ENCODE measurements around the gene CHST8. TPM values are rescaled to one million over a fixed set of nuclear protein-coding genes. Genes with fewer than 3 reads are reported as not detected.
"Not testable (repeated sequence)": the region's sequence is repeated elsewhere in the genome, so short reads cannot be mapped to it uniquely, and the experiment has no call there.

Gene CHST8
- total RNA-seq, 1 donor from 2014 or later = not detected

DNA sequence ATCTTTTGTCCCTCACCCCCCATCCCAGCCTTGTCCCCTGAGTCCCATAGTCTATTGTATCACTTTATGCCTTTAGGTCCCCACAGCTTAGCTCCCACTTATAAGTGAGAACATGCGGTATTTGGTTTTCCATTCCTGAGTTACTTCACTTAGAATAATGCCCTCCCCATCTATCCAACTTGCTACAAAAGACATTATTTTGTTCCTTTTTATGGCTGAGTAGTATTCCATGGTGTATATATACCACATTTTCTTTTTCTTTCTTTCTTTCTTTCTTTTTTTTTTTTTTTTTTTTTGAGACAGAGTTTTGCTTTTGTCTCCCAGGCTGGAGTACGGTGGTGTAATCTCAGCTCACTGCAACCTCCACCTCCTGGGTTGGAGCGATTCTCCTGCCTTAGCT, 73.8 kb downstream of the CHST8 start:
- H3K27ac ChIP-seq (ENCODE audit: low read depth, low read length); H3K4me3 ChIP-seq (ENCODE audit: low read length in 3 of 3); H3K4me1 ChIP-seq (ENCODE audit: control insufficient read depth in 3 of 3, insufficient read depth in 3 of 3, low read length in 3 of 3); H3K9ac ChIP-seq (ENCODE audit: low read depth in 1 of 3, low read length in 3 of 3); H3K9me3 ChIP-seq (ENCODE audit: control insufficient read depth in 3 of 3, low read length in 3 of 3); H3K36me3 ChIP-seq (ENCODE audit: control insufficient read depth in 3 of 3, insufficient read depth in 3 of 3, low read length in 3 of 3): not testable (repeated sequence)
- H3K27me3 ChIP-seq (ENCODE audit: control insufficient read depth in 3 of 3, insufficient read depth in 3 of 3, low read length in 3 of 3) = peaks cover 1 to 11% (median 7%) of the 10 kb centered on the region in 3 donors

DNA sequence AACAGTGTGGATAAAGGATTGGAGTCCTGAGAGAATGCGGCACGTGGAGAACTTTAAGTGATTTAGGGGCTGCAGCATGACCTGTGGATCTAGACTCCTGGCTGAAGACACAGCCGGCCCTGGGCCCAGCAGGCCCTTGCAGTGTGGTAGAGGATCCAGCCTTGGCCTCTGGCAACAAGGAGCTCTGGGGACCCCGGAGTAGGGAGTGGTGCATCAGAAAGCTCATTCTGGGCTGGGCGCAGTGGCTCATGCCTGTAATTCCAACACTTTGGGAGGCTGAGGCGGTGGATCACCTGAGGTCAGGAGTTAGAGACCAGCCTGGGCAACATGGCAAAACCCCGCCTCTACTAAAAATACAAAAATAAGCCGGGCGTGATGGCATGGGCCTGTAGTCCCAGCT, 76.0 kb downstream of the CHST8 start:
- Histone ChIP-seq H3K4me1 (ENCODE audit: control insufficient read depth in 3 of 3, insufficient read depth in 3 of 3, low read length in 3 of 3) (no peaks in the 10 kb centered on the region), H3K27me3 (ENCODE audit: control insufficient read depth in 3 of 3, insufficient read depth in 3 of 3, low read length in 3 of 3) (peaks cover 0 to 11% (median 7%) of the 10 kb centered on the region in 3 donors), H3K4me3 (ENCODE audit: low read length in 3 of 3) (no peak overlapping the region), H3K9me3 (ENCODE audit: control insufficient read depth in 3 of 3, low read length in 3 of 3) (no peaks in the 10 kb centered on the region), H3K36me3 (ENCODE audit: control insufficient read depth in 3 of 3, insufficient read depth in 3 of 3, low read length in 3 of 3) (no peaks in the 10 kb centered on the region), H3K27ac (ENCODE audit: low read depth, low read length) (no peak overlapping the region), H3K9ac (ENCODE audit: low read depth in 1 of 3, low read length in 3 of 3) (no peak overlapping the region)

- Histone ChIP-seq H3K4me1 (ENCODE audit: control insufficient read depth in 3 of 3, insufficient read depth in 3 of 3, low read length in 3 of 3) (no peaks in the 10 kb centered on the region), H3K27me3 (ENCODE audit: control insufficient read depth in 3 of 3, insufficient read depth in 3 of 3, low read length in 3 of 3) (peaks cover 0 to 11% (median 7%) of the 10 kb centered on the region in 3 donors), H3K9ac (ENCODE audit: low read depth in 1 of 3, low read length in 3 of 3) (no peak overlapping the region), H3K4me3 (ENCODE audit: low read length in 3 of 3) (no peak overlapping the region), H3K9me3 (ENCODE audit: control insufficient read depth in 3 of 3, low read length in 3 of 3) (no peaks in the 10 kb centered on the region), H3K36me3 (ENCODE audit: control insufficient read depth in 3 of 3, insufficient read depth in 3 of 3, low read length in 3 of 3) (no peaks in the 10 kb centered on the region), H3K27ac (ENCODE audit: low read depth, low read length) (no peak overlapping the region)
Observed at GRCh38 chr19:33698576-33699435, 77.1 kb downstream of the CHST8 start.

- Histone ChIP-seq H3K36me3 (ENCODE audit: control insufficient read depth in 3 of 3, insufficient read depth in 3 of 3, low read length in 3 of 3) (no peaks in the 10 kb centered on the region), H3K27me3 (ENCODE audit: control insufficient read depth in 3 of 3, insufficient read depth in 3 of 3, low read length in 3 of 3) (peaks cover 0 to 14% (median 7%) of the 10 kb centered on the region in 3 donors), H3K9me3 (ENCODE audit: control insufficient read depth in 3 of 3, low read length in 3 of 3) (no peaks in the 10 kb centered on the region), H3K27ac (ENCODE audit: low read depth, low read length) (no peak overlapping the region), H3K4me1 (ENCODE audit: control insufficient read depth in 3 of 3, insufficient read depth in 3 of 3, low read length in 3 of 3) (no peaks in the 10 kb centered on the region), H3K4me3 (ENCODE audit: low read length in 3 of 3) (no peak overlapping the region), H3K9ac (ENCODE audit: low read depth in 1 of 3, low read length in 3 of 3) (no peak overlapping the region)
Observed at GRCh38 chr19:33699754-33700407, 78.1 kb downstream of the CHST8 start.

- H3K36me3 ChIP-seq (ENCODE audit: control insufficient read depth in 3 of 3, insufficient read depth in 3 of 3, low read length in 3 of 3) = no peaks in the 10 kb centered on the region
- no peak overlapping the region for H3K9ac ChIP-seq (ENCODE audit: low read depth in 1 of 3, low read length in 3 of 3)
- H3K27ac ChIP-seq (ENCODE audit: low read depth, low read length) = no peak overlapping the region
- H3K4me1 ChIP-seq (ENCODE audit: control insufficient read depth in 3 of 3, insufficient read depth in 3 of 3, low read length in 3 of 3) = no peaks in the 10 kb centered on the region
- H3K9me3 ChIP-seq (ENCODE audit: control insufficient read depth in 3 of 3, low read length in 3 of 3) = no peaks in the 10 kb centered on the region
- H3K4me3 ChIP-seq (ENCODE audit: low read length in 3 of 3) = no peak overlapping the region
- peaks cover 0 to 14% (median 7%) of the 10 kb centered on the region in 3 donors for H3K27me3 ChIP-seq (ENCODE audit: control insufficient read depth in 3 of 3, insufficient read depth in 3 of 3, low read length in 3 of 3)
Observed at GRCh38 chr19:33700408-33701013, 78.8 kb downstream of the CHST8 start.

- no peak overlapping the region for H3K9ac ChIP-seq (ENCODE audit: low read depth in 1 of 3, low read length in 3 of 3)
- no peaks in the 10 kb centered on the region for H3K36me3 ChIP-seq (ENCODE audit: control insufficient read depth in 3 of 3, insufficient read depth in 3 of 3, low read length in 3 of 3)
- H3K27me3 ChIP-seq (ENCODE audit: control insufficient read depth in 3 of 3, insufficient read depth in 3 of 3, low read length in 3 of 3) = peaks cover 6 to 14% (median 13%) of the 10 kb centered on the region in 3 donors
- H3K9me3 ChIP-seq (ENCODE audit: control insufficient read depth in 3 of 3, low read length in 3 of 3) = no peaks in the 10 kb centered on the region
- H3K4me3 ChIP-seq (ENCODE audit: low read length in 3 of 3) = no peak overlapping the region
- H3K4me1 ChIP-seq (ENCODE audit: control insufficient read depth in 3 of 3, insufficient read depth in 3 of 3, low read length in 3 of 3) = no peaks in the 10 kb centered on the region
- H3K27ac ChIP-seq (ENCODE audit: low read depth, low read length) = no peak overlapping the region
Observed at GRCh38 chr19:33701565-33701964, 79.8 kb downstream of the CHST8 start.

- Histone ChIP-seq H3K4me1 (ENCODE audit: control insufficient read depth in 3 of 3, insufficient read depth in 3 of 3, low read length in 3 of 3) (no peaks in the 10 kb centered on the region), H3K9ac (ENCODE audit: low read depth in 1 of 3, low read length in 3 of 3) (no peak overlapping the region), H3K27me3 (ENCODE audit: control insufficient read depth in 3 of 3, insufficient read depth in 3 of 3, low read length in 3 of 3) (peaks cover 6 to 14% (median 13%) of the 10 kb centered on the region in 3 donors), H3K9me3 (ENCODE audit: control insufficient read depth in 3 of 3, low read length in 3 of 3) (no peaks in the 10 kb centered on the region), H3K27ac (ENCODE audit: low read depth, low read length) (no peak overlapping the region), H3K4me3 (ENCODE audit: low read length in 3 of 3) (no peak overlapping the region), H3K36me3 (ENCODE audit: control insufficient read depth in 3 of 3, insufficient read depth in 3 of 3, low read length in 3 of 3) (no peaks in the 10 kb centered on the region)
Observed at GRCh38 chr19:33702606-33703437, 81.1 kb downstream of the CHST8 start.

GRCh38 chr19:33703438-33703750, 81.6 kb downstream of the CHST8 start:
- Histone ChIP-seq H3K36me3 (ENCODE audit: control insufficient read depth in 3 of 3, insufficient read depth in 3 of 3, low read length in 3 of 3) (no peaks in the 10 kb centered on the region), H3K27ac (ENCODE audit: low read depth, low read length) (no peak overlapping the region), H3K4me1 (ENCODE audit: control insufficient read depth in 3 of 3, insufficient read depth in 3 of 3, low read length in 3 of 3) (no peaks in the 10 kb centered on the region), H3K9ac (ENCODE audit: low read depth in 1 of 3, low read length in 3 of 3) (no peak overlapping the region), H3K27me3 (ENCODE audit: control insufficient read depth in 3 of 3, insufficient read depth in 3 of 3, low read length in 3 of 3) (peaks cover 6 to 14% (median 13%) of the 10 kb centered on the region in 3 donors), H3K4me3 (ENCODE audit: low read length in 3 of 3) (no peak overlapping the region), H3K9me3 (ENCODE audit: control insufficient read depth in 3 of 3, low read length in 3 of 3) (no peaks in the 10 kb centered on the region)

GRCh38 chr19:33703821-33704220, 82.1 kb downstream of the CHST8 start:
- H3K4me1 ChIP-seq (ENCODE audit: control insufficient read depth in 3 of 3, insufficient read depth in 3 of 3, low read length in 3 of 3) = no peaks in the 10 kb centered on the region
- H3K4me3 ChIP-seq (ENCODE audit: low read length in 3 of 3) = no peak overlapping the region
- H3K9ac ChIP-seq (ENCODE audit: low read depth in 1 of 3, low read length in 3 of 3) = no peak overlapping the region
- H3K9me3 ChIP-seq (ENCODE audit: control insufficient read depth in 3 of 3, low read length in 3 of 3) = no peaks in the 10 kb centered on the region
- H3K36me3 ChIP-seq (ENCODE audit: control insufficient read depth in 3 of 3, insufficient read depth in 3 of 3, low read length in 3 of 3) = no peaks in the 10 kb centered on the region
- peaks cover 6 to 12% (median 9%) of the 10 kb centered on the region in 3 donors for H3K27me3 ChIP-seq (ENCODE audit: control insufficient read depth in 3 of 3, insufficient read depth in 3 of 3, low read length in 3 of 3)
- no peak overlapping the region for H3K27ac ChIP-seq (ENCODE audit: low read depth, low read length)

Measured in skeletal muscle tissue (tissue), 4 donors.